Activated CD4-positive, alpha-beta T cell treated with anti-CD3 and anti-CD28 coated beads, Interleukin-2, amount 50 U/mL, for 1 hour (primary cell): ENCODE results near the gene GSG1L.
"Not testable (repeated sequence)": the region's sequence is repeated elsewhere in the genome, so short reads cannot be mapped to it uniquely, and the experiment has no call there.

ENCODE experiments used
- DNase-seq: peaks from one replicate; pipeline ENCODE4 v3.0.0-alpha.2; 2020

The GSG1L gene

DNA sequence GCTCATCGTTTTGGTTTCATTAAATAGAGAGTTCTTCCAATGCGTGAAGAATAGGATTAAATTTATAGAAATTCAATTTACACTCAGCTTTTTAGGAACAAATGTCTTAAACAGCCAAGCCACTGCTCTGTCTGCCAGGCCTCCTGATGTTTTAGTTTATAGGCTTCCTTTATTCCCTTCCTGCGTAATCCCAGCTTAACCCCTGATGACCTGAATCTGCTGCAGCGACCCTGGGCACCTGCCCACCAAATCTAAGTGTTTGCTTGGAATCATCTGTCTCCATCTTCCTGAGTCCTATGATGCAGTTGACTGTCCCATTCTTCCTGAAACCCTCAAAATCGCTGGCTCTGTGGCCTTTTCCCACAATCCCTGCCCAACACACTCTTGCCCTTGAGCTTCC lies 179.9 kb downstream of the GSG1L start:
- no peak for DNase-seq

DNA sequence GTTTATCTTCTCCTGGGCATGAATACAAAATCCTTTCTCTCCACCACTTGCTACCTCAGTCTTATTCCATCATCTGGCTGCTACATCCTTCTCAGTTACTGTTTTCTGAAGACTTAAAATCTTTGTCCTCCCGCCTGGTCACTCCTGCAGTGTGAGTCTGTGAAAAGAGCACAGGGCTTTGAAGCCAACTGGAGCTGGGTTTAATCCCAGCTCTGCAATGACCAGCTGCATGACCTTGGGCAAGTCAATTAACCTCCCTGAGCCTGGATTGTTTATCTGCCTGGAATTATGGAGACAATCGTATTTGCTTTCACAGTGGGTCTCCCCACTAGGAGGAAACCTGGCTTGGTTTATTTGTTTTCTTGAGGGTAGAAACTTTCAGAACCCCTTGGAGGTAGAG lies 183.2 kb downstream of the GSG1L start:
- DNase-seq = no peak

DNA sequence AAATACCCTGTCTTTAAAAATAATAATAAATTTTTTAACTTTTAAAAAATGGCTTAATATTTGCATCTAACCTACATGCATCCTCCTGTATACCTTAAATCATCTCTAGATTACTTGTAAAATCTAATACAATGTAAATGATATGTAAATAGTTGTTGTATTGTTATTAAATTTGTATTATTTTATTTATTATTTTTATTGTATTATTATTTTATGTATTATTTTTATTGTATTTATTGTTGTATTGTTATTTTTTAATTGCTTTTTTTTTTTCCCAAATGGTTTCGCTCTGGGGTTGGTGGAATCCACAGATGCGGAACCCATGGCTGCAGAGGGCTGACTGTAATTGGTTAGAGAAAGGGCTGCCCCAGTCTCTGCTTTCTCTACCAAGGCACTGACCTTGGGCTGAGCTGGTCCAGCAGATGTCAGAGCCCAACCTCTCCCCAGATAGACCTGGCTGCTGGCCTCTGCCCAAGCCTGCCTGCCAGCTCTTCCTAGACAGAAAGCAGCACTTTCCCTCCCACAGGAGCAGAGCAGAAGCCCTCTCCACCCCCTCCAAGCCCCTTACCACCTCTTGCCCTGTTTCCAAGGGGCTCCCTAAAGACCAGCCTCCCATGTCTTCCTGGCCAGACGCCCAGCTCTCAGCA lies 183.8 kb downstream of the GSG1L start:
- DNase-seq = no peak

DNA sequence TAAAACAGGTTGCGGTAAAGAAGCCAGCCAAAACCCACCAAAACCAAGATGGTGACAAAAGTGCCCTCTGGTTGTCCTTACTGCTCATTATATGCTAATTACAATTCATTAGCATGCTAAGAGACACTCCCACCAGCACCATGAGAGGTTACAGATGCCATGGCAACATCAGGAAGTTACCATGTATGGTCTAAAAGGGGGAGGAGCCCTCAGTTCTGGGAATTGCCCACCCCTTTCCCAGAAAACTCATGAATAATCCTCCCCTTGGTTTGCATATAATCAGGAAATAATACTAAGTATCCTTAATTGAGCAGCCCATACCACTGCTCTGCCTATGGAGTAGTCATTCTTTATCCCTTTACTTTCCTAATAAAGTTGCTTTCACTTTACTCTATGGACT lies 190.9 kb downstream of the GSG1L start:
- not testable (repeated sequence) for DNase-seq

DNA sequence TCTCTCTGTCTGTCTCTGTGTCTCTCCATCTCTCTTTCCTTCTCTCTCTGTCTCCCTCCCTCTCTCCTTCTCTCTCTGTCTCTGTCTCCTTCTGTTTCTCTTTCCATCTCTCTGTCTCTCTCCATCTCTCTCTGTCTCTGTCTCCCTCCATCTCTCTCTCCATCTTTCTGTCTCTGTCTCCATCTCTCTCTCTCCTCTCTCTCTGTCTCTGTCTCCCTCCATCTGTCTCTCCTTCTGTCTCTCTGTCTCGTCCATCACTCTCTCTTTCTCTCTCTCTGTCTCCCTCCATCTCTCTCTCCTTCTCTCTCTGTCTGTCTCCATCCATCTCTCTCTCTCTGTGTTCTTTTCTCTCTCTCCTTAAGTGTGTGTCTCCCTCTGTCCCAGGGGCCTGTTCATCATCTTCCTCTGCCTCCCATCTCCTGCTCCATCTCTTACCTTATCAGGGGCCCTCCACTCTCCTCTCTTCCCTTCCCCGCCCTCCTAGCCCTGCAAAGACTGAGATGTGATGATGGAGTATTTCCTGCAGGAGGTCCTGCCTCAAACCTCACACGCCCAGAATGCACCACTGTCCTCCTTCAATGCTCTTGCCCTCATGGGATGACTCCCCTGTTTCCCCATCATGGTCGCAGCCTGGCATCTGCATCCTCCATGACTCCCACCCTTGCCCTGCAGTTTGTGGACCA lies 193.3 kb downstream of the GSG1L start:
- no peak for DNase-seq

DNA sequence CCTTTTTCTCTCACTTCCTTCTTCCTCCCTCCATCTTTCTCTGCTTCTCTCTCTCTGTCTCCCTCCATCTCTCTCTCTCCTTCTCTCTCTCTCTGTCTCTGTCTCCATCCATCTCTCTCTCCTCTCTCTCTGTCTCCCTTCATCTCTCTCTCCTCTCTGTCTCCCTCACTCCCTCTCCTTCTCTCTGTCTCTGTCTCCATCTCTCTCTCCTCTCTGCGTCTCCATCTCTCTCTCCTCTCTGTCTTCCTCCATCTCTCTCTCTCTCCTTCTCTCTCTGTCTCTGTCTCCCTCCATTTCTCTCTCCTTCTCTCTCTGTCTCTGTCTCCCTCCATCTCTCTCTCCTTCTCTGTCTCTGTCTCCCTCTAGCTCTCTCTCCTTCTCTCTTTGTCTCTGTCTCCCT lies 194.1 kb downstream of the GSG1L start:
- DNase-seq = no peak

DNA sequence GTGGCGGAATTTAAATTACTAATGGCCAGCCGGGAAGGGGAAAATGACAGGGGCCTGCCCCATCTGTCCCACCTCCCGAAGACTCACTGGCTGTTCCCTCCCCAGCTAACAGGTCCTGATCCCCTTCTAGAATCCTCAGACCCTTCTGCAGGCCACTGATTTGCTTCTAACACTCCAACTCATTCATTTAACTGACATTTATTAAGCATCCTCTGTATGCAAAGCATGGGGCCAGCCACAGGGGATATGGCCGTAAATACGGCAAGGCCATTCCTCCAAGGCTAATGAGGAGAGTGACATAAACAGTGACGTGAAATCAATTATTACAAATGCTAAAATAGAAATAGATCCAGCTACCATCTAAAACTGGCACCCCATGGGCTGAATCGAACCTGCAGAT lies 195.3 kb downstream of the GSG1L start:
- no peak for DNase-seq

DNA sequence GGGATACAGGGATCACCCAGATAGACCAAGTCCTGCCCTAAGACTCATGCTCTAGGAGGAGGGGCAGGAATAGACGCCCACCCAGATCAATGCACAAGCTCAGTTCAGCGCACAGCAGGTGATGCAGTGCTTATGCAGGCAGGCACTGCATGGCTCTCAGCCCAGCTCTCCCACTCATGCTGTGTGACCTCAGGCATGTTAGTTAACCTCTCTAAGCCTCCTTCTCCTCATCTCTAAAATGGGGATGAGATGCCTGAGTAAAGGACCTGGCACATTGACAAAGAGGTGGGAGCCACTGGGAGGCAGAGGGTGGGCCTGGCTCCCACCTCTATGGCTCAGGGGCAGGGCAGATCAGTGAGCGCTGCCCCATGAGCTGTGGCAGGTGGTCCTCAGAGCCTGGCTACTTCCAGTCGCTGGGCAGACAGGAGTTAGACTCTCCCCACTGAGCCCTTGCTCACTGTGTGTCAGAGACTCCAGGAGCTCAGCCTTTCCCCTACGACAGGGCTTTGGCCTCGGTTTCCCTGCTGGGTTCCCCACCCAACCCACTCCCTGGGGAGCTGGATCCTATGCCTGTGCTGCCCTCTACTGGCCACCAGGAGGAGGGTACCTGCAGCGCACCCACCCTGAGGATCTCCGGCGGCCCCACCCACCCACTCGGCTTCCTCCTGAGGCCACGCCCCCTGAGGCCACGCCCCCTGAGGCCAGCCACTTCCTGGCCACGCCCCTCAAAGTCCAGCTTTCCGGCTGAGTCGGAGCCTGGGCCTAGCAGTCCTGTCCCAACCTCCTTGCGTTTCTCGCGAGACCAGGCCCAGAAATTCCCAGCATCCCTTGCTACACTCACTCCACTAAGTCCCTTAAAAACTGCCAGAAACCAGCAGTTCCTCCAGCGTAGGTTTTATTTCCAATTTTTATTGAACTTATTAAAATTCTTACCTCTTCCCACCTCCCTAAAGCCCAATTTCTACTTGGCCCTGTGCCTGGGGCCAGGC lies 196.1 kb downstream of the GSG1L start:
- DNase-seq = peak; percentile 24

DNA sequence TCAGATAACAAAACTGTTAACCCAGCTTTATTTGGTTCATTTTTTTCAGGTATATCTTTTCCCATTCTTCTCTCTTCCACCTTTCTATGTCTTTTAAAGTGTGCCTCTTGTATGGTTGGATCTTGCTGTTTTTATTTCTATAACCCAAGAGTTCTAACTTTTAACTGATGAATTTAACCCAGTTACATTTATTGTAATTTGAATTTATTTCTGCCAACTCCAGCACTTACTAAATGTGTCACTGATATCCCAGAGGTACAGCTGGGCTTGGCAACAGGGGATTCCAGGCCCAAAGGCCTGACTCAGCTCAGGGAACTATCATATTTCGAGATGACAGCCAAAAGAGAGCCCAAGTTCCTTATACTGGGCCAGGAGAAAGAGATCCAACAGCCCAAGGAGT lies 200.1 kb downstream of the GSG1L start:
- no peak for DNase-seq

DNA sequence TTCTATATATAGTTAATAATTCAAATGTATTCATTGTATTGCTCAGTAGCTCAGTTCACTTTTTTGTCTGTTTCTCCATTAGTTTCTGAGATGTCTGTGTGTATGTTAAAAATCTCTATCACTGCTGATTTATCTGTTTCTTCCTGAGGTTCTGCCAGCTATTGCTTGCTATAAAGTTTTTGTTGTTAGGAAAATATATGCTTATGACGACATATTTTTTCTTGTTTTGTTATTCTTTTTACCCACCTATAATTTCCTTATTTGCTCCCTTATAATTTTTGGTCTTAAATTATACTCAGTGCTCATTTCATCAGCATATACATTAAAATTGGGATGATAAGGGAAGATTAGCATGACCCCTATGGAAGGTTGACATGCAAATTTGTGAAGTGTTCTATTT lies 200.6 kb downstream of the GSG1L start:
- no peak for DNase-seq

DNA sequence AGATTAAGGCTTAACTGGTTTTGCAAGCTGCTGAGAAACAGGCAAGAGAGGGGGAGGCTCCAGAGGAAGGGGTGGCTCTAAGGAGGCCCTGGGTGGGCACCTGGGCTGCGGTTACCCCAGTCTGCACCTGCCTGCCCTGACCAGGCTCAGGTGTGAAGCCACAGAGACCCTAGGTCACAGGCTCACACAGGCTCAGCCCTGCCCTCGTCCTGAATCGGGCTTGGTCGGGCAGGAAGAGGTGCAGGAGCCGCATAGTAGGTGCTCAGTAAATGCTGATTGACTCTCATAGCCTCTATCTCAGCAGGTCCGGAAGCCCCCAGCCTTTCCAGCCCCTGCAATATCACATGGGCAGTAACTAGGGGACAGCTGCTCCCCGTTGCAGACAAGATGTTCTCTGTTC lies 203.4 kb downstream of the GSG1L start:
- no peak for DNase-seq

DNA sequence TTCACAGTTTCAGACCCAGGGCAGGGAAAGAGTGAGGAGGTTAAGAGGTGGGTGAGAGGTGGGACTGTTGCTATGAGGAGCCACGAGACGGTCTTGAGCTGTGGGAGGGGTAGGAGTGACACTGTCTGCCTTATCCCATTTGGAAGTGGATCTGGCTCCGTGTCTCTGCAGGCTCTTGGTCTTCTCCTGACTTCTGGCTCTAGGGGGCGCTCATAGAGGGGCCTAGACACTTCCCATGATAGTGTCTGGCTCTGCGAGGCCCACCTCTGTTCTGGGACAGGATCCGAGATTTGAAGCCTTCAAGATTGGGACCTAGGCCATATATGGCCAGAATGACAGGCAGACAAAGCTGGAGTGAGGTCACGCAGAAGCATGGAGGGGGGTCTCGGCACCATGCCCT lies 204.5 kb downstream of the GSG1L start:
- no peak for DNase-seq

DNA sequence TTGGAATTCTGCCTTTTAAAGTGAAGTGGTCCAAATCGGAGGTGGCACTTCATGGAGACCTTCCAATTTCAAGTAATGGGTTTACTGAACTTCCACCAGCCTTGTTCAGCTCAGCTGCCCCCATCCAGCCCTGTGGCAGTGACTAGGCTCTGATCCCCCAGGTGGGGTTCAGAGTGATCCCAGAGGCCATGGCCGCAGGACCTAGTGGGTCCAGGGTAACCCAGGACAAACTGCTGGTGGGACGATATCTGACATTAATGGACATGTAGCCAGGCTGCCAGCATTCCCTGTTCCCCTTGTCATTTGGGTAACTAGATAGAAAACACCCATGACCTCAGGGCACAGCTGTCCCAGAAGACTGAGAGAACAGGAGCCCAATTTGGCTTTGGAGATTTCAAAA lies 209.9 kb downstream of the GSG1L start:
- no peak for DNase-seq

DNA sequence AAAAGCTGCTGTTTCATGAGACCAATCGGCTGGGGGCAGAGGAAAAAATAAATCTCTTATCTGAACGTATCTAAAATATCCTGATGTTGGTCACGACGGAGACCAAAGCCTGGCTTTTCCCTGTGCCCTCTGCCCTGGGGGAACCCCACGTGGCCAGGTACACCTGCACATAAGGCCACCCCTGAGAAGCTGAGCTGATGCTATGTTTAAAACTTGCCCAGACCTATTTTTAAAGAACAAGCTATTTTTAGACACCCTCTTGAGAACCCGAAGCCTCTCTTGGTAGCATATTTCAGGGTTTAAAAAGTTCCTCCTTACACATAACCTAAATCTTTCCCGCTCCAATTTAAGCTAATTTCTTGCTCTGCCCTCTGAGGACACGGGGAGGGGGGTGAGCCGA lies 210.4 kb downstream of the GSG1L start:
- no peak for DNase-seq

DNA sequence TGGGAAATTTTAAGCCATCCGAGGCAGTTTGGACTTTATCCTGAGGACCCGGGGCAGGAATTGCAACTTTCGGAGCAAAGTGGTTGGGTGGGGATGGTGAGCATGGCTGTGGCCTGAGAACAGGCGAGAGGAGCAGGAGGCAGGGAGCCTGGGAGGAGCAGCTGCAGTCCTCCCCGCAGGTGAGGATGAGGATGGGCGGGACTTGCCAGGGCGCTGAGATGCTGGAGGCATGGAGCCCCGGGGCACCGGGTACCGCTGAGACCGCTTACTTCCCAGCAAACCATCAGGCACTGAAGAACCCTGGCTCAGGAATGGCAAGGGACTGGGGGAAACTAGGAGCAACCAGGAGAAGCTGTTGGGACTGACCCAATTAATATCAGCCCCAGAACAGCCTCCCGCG lies 210.8 kb downstream of the GSG1L start:
- no peak for DNase-seq

DNA sequence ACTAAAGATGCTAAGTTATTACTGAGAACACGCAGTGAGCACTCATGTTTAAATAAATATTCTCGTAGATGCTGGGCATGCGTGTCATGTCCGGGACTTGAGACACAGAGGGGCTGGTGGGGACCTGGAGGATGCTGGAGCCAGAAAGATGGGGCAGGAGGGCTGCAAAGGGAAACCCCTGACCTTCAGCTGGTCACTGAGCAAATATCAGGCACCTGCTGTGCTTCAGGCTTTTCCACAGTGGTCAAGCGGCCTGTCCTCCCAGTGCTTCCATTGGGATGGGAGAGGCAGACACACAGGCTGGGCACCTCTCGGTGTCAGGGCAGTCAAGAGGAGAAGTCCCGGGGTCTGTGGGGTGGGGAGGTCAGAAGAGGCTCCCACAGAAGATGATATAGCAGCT lies 211.4 kb downstream of the GSG1L start:
- no peak for DNase-seq

DNA sequence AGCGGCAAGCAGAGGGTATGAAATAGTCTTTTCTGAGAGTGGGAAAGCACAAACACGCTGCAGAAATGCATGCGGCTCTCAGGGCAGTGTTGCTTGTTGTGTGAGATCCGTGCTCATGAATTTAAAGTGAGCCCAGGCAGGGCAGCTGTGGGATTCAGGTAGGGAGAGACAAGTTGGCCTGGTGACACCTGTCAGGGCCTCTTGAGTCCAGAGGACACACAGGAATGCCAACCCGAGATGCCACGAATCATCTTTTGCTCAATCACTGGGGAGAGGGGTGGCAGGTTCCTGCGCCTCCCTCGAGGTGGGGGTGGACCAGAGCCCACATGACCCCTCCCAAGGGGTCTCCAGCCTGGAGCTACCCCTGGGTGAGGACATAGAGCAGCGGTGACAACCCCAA lies 211.9 kb downstream of the GSG1L start:
- DNase-seq = no peak

DNA sequence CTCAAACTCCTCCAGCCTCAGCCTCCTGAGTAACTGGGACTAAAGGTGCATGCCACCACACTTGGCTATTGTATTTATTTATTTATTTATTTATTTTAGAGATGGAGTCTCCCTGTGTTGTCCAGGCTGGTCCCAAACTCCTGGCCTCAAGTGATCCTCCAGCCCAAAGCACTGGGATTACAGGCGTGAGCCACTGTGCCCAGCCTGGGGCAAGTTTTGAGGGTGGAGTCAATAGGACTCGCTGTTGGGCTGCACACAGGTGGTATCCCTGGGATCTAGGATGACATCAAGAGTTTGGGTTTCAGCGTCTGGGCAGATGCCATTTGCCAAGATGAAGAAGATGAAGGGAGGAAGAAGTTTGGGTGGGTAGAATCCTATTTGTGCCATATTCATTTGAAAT lies 213.9 kb downstream of the GSG1L start:
- DNase-seq = no peak

DNA sequence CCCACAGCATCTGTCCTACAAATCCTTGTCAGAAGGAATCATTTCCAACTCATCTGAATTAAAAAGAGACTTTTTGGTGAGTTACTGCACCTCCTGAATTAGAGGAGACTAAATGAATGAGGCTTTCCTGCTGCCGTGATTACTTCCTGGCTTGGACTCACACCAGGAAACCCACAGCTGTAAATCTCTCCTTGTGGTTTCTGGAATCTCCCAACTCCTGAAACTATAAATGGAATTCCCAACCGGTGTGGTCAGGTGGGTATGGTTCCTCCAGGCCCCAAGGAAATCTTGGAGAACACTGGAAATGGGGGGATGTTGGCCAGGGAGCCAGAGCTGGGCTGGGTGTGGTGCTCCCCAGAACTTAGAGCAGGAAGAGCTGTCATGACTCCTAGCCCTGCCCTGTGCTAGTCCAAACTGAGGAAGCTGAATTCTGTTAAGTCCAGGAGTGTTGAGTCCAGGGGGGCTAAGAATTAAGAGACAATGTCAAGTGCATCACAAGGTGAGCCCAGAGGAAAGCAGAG lies 216.4 kb downstream of the GSG1L start:
- DNase-seq = no peak

DNA sequence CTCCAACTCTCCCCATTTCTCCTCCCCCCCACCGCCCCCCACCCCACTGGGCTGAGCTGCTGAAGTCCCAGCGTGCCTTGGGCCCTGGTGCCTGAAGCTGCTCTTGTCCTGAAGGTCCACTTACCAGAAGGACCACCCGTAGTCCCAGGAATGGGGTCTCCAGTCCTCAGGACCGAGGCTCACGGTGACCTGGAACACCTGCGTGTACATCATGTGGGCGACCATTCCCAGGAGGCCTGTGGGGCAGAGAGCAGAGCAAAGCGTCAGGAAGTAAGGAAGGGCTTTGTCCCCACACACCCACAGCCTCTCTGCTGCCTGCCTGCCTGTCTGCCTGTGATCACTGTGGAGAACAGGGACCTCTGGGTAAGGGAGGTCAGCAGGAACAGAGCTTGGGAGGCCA lies 218.7 kb downstream of the GSG1L start:
- DNase-seq = no peak

DNA sequence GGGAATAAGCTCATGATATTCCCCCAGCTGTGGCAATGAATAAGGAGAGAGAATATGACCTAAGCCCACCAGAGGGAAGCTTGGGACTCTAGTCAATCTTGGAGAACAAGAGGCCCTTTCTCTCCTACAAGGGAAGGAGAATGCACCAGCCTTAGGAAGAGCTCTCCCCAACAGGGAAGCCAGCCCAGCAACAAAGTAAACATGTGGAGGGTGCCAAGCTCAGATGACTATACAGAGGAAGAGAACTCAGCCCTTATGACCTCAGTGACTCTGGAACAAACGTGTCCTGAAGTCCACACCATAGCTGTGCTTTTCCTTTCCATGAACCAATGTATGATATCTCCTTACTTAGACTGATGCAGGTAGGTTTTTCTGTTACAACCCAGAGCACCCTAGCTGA lies 219.7 kb downstream of the GSG1L start:
- no peak for DNase-seq

DNA sequence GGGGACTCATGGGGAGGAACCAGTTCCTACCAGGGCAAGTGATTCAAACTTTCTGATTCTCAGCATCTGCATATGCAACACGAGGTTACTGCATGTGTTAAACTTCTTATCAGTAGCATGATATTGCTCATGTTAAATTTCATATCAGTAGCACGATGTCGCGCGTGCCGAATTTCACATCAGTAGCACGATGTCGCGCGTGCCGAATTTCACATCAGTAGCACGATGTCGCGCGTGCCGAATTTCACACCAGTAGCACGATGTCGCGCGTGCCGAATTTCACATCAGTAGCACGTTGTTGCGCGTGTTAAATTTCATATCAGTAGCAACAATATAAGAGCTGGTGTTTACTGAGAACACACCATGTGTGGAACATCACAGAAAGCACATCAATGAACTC lies 221.6 kb downstream of the GSG1L start:
- no peak for DNase-seq

DNA sequence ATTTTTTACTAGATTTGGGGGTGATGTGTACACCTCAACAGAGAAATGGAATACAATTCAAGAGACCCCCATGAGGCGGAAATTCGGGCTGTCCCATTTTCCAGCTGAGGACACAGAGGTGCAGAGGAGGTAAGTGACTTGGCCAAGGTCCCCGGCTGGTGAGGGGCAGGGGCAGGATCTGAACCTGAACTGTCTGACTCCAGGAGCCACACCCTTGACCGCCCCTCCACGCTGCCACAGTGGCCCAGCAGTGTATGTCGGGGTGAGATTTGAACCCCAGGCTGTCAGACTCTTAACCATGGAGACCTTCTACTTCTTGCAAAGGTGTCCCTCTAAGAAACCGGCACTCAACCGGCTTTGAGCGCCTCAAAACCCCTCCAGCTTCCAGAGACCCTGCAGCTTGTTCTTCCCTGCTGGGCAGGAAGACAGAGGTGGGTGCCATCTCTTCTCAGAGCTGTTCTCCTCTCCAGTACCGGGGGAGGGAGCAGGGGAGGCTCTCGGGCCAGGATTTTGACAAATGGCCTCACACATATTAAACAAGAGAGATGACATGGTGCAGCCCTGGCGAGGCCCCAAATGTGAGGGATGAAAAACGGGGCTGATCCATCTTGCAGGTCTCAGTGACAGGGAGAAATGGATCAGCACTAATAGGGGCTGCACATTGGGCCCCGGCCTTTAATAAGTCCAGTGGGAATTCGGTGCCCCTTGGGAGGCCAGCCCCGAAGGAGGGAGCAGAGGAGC lies 222.3 kb downstream of the GSG1L start:
- DNase-seq = no peak
